ENCODE results near the gene EEPD1. TPM values are rescaled to one million over a fixed set of nuclear protein-coding genes. Genes with fewer than 3 reads are reported as not detected.

Gene EEPD1
- total RNA-seq, 1 experiment from 2014 or later: 48.0 TPM

GRCh38 chr7:36312915-36313334, 159.9 kb downstream of the EEPD1 start:
- H3K4me3 ChIP-seq (ENCODE audit: low read depth in 2 of 2, low read length in 2 of 2): peak overlapping the region; percentile 3 to 41; a peak in 2 of 4 replicates
- POLR2A ChIA-PET: interaction anchor here (0.7 kb wide), 1 partner anchor 9 kb away, joined by 3 read pairs; no protein-coding TSS in a partner anchor
- H3K27ac ChIP-seq (ENCODE audit: low read length): no peak overlapping the region
- H3K4me1 ChIP-seq (ENCODE audit: control insufficient read depth, insufficient read depth, low read length): no peaks in the 10 kb centered on the region
- CTCF ChIA-PET: interaction anchor here (0.6 kb wide), 1 partner anchor 204 kb away, joined by 9 read pairs; no protein-coding TSS in a partner anchor
- BruUV-seq (replicated peaks): no TSS peak
- intact Hi-C loops (cut with micrococcal nuclease; ENCODE audit: unreplicated experiment) (loop anchor here (5.0 kb wide), 1 partner anchor 396 kb away; no protein-coding TSS in a partner anchor), in situ Hi-C loops (cut with HindIII; ENCODE audit: low pct_unique_long_range_greater_than_20kb, low sequenced_read_pairs) (loop anchor here (25.0 kb wide), 1 partner anchor 326 kb away; no protein-coding TSS in a partner anchor)
- no peaks in the 10 kb centered on the region for H3K27me3 ChIP-seq (ENCODE audit: control insufficient read depth, insufficient read depth, low read length)
- no peak for DNase-seq (ENCODE audit: low read depth, low spot score)
- TF ChIP-seq TCF7L2 (IDR thresholded peaks at IDR 0.05; ENCODE audit: low read depth, low read length) (no peak), SIN3A (IDR thresholded peaks at IDR 0.05; ENCODE audit: borderline replicate concordance, insufficient read depth, low read depth, low read length) (no peak), POLR2AphosphoS5 (IDR thresholded peaks at IDR 0.05; ENCODE audit: low read depth, low read length) (no peak), CTCF (IDR thresholded peaks at IDR 0.05) (peak; percentile 63), REST (IDR thresholded peaks at IDR 0.05; ENCODE audit: insufficient read depth in 1 of 2, low read depth in 2 of 2, low read length in 1 of 2) (no peak)
- no peaks in the 10 kb centered on the region for H3K36me3 ChIP-seq (ENCODE audit: control insufficient read depth, insufficient read depth, low read length)
- no peaks in the 10 kb centered on the region for H3K9me3 ChIP-seq (ENCODE audit: control insufficient read depth, insufficient read depth, low read depth, low read length)
- ATAC-seq: peak; percentile 68

- no peaks in the 10 kb centered on the region for H3K27me3 ChIP-seq (ENCODE audit: control insufficient read depth, insufficient read depth, low read length)
Observed at GRCh38 chr7:36313607-36314006, 160.6 kb downstream of the EEPD1 start.

More at GRCh38 chr7:36313607-36314006, 160.6 kb downstream of the EEPD1 start:
- no peak for ATAC-seq
- H3K4me3 ChIP-seq (ENCODE audit: low read depth in 2 of 2, low read length in 2 of 2): no peak overlapping the region
- no peak for TF ChIP-seq CTCF (IDR thresholded peaks at IDR 0.05)
- TF ChIP-seq POLR2AphosphoS5 (IDR thresholded peaks at IDR 0.05; ENCODE audit: low read depth, low read length): no peak
- TF ChIP-seq TCF7L2 (IDR thresholded peaks at IDR 0.05; ENCODE audit: low read depth, low read length): no peak
- TF ChIP-seq SIN3A (IDR thresholded peaks at IDR 0.05; ENCODE audit: borderline replicate concordance, insufficient read depth, low read depth, low read length): no peak
- no peak for TF ChIP-seq REST (IDR thresholded peaks at IDR 0.05; ENCODE audit: insufficient read depth in 1 of 2, low read depth in 2 of 2, low read length in 1 of 2)
- H3K9me3 ChIP-seq (ENCODE audit: control insufficient read depth, insufficient read depth, low read depth, low read length): no peaks in the 10 kb centered on the region
- no peak overlapping the region for H3K27ac ChIP-seq (ENCODE audit: low read length)
- peaks cover 3% of the 10 kb centered on the region for H3K4me1 ChIP-seq (ENCODE audit: control insufficient read depth, insufficient read depth, low read length)
- no peak for DNase-seq (ENCODE audit: low read depth, low spot score)
- intact Hi-C loops (cut with micrococcal nuclease; ENCODE audit: unreplicated experiment) (loop anchor here (5.0 kb wide), 1 partner anchor 396 kb away; no protein-coding TSS in a partner anchor), in situ Hi-C loops (cut with HindIII; ENCODE audit: low pct_unique_long_range_greater_than_20kb, low sequenced_read_pairs) (loop anchor here (25.0 kb wide), 1 partner anchor 326 kb away; no protein-coding TSS in a partner anchor)
- POLR2A ChIA-PET: interaction anchor here (0.7 kb wide), 1 partner anchor 10 kb away, joined by 3 read pairs; no protein-coding TSS in a partner anchor
- no TSS peak for BruUV-seq (replicated peaks)
- CTCF ChIA-PET: no interaction called here
- H3K36me3 ChIP-seq (ENCODE audit: control insufficient read depth, insufficient read depth, low read length): no peaks in the 10 kb centered on the region

Data from Panc1 (cell line).